Activated CD8-positive, alpha-beta memory T cell treated with anti-CD3 and anti-CD28 coated beads, Interleukin-2, amount 50 U/mL, for 48 hours (primary cell): Measurements from ENCODE around the gene SETD7.
A peak's percentile ranks its signal among the peaks of the same experiment; 100 is the strongest.
"Not testable (repeated sequence)": the region's sequence is repeated elsewhere in the genome, so short reads cannot be mapped to it uniquely, and the experiment has no call there.

Experiments used
- DNase-seq: peaks from one replicate; pipeline ENCODE4 v3.0.0-alpha.2; 2020

The SETD7 gene

DNA sequence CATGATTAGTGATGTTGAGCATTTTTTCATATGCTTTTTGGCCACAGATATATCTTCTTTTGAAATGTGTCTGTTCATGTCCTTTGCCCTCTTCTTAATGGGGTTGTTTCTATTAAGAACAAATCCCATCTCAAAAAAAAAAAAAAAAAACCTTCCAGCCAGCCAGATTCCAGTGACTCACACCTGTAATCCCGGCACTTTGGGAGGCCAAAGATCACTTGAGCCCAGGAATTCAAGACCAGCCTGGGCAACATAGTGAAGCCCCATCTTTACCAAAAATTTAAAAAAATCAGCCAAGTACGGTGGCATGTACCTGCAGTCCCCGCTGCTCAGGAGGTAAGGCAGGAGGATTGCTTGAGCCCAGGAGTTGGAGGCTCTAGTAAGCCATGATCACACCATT, 97.0 kb downstream of the SETD7 start:
- no peak for DNase-seq

DNA sequence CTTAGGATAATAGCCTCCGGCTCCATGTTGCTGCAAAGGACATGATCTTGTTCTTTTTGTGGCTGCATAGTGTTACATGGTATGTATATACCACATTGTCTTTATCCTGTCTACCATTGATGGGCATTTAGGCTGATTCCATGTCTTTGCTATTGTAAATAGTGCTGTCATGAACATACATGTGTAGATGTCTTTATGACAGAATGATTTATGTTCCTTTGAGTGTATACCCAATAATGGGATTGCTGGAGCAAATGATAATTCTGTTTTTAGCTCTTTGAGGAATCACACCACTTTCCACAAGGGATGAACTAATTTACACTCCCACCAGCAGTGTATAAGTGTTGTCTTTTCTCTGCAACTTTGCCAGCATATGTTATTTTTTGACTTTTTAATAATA, 97.5 kb downstream of the SETD7 start:
- DNase-seq: no peak

DNA sequence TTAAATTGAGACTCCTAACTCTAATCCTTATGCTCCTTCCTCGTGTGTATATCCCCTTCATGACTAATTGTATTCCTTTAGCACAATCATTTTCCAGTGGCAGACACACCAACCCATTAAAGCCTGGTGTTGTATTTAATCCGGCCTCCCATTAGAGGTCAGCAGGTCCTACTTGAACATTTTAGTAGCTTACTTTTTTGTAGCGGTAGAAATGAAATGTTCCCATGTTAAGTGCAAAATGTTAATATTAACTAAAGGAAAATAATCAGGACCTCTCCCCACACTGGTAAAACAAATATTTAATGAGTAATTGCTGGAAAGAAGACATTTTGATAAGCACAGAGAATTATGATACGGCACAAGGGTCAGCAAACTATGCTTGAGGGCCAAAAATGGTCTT, 98.7 kb downstream of the SETD7 start:
- DNase-seq: no peak

DNA sequence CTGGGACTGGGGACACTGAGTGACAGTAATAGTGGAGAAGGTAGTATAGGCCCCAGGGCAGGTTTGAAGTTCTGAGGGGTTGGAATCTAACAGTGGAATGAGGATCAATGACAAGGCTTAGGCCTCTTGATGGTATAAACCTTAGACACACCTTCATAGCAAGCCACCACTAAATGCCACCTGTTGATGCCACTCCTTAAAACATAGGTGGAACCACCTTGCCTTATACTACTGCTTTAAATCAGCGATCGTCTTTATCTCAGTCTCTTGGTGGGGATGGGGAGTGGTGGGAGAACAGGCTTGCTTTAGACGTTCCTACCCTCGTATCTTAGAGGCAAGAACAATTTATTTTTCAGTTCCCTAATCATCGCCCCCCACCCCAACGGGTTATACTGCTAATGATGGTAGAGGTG, 100.9 kb downstream of the SETD7 start:
- no peak for DNase-seq

DNA sequence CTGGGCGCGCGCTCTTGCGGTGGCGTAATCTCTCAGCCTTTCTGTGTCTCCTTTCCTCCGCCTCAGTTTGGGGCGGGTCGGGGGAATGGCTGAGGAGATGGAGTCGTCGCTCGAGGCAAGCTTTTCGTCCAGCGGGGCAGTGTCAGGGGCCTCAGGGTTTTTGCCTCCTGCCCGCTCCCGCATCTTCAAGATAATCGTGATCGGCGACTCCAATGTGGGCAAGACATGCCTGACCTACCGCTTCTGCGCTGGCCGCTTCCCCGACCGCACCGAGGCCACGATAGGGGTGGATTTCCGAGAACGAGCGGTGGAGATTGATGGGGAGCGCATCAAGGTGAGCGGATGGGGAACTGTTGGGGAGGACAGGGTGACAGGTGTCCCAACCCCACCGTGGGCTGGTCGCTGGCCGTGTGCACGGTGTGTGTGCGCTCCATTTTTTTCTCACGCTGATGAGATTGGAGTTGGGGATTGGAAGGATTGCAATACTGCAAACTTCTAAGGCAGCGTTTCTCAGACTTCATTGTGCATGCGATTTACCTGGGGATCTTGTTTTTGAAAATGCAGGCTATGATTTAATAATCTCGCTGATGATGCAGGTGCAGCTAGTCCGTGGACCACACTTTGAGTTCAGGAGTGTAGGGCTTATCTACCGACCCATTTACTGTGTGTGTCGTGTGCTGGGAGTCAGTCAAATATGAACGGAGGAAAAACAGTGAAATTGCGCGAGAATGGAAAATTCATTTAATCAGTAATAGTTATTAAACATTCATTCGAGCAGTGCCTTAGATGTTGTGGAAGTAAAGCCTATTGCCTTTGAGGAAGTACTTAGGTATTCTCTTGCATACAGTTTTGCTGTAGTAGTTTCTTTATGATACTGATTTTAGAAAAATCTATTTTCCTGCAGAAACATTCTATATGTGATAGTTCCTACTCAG, 101.6 kb downstream of the SETD7 start, which contains the start of gene RAB33B:
RAB33B (plus strand) TSS at position 11 of the 935 bp plus-strand sequence; CDS start at position 86, 75 bp downstream.
- DNase-seq: no peak

DNA sequence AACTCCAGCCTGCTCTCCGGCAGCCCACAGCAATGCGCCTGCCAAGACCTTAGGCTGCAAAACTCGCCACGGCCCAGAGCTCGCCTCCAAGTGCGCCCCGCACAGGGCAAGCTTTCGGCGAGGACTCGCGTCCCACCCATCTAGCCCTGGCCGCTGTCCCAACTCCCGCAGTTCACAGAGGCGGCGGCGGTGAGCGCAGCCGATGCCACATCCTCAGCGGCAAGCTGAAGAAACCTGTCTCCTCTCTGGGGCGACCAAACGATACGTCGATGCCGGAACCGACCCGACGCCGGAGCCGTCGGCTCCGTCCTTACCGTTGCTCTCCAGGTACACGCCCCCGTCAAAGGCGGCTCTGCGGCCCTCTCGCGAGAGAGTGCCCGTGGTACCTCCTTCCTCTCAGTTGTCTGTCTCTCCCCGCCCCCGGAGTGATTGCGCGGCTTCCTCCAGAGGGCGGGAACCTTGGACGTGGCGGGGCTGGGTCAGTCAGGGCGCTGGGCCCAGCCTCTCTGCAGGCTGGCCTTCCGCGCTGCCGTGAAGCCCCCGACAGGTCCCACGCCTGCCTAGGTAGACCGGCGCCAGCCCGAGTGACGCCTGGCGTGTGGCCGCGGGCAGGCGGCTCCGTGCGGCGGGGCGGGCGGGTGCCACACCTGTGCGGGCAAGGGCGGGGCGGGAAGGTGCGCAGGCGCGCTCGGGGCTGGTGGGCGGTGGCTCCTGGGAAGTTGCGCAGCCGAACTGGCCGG, 102.5 kb downstream of the SETD7 start:
- peak; percentile 96 for DNase-seq

DNA sequence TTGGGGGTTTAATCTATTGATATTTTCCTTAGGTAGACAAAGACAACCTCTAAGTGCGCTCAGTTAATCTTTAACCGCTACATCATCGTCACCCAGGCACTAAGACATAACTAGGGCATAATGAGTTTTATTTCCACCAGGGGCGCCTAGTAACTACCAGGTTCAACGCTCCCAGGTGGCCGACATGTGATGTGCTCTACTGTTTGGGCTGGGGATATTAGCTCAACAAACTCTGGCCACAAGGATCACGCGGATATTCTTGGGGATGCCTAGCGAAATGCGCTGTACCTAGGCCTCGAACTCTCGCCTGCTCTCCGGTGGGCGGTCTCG, 103.0 kb downstream of the SETD7 start:
- DNase-seq: no peak

DNA sequence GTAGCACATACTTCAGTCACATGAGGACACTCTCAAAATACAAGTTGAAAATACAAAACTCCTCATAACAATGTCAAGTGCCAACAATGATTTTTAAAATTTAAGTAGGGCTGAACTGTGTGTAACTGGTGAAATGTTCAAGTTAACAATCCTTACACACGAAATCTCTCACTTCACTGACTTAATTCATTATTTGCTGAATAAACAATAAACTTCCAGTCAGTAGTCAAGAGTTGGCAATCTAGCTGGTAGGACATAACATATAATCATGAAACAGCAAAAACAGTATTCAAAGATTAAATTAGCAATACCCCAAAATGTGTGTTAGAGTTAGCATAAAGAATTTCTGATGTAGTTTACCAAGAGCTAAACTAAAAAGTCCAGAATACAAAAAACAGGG, 104.0 kb downstream of the SETD7 start:
- DNase-seq: no peak

DNA sequence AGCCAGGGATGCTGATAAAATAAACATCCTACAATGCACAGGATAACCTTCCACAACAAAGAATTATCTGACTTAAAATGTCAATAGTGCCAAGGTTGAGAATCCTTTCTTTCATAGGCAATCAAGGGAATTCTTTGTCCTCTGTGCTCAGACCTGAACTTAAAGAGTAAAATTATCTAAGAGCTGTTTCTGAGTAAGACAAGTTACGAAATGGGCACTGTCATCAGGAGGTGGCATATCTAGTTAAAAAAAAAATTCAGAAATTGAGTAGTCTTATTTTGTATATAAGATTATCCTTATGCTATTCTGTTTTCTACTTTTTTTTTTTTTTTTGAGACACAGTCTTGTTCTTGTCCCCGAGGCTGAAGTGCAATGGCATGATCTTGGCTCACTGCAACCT, 105.4 kb downstream of the SETD7 start:
- no peak for DNase-seq

DNA sequence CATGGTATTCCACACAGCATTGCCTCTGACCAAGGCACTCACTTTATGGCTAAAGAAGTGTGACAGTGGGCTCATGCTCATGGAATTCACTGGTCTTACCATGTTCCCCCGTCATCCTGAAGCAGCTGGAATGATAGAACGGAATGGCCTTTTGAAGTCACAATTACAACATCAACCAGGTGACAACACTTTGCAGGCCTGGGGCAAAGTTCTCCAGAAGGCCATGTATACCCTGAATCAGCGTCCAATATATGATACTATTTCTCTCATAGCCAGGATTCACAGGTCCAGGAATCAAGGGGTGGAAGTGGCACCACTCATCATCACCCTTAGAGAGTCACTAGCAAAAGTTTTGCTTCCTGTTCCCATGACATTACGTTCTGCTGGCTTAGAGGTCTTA, 108.9 kb downstream of the SETD7 start:
- not testable (repeated sequence) for DNase-seq
